Stomach (tissue), 9 donors: ENCODE data around the gene CCDC91. TPM values are rescaled to one million over a fixed set of nuclear protein-coding genes. Genes with fewer than 3 reads are reported as not detected.

Experiments used
- DNase-seq, 2 donors: peaks; one replicate each; pipeline versions ENCODE4 v3.0.0 to v3.0.0-alpha.2; 2013 to 2019
- H3K27ac ChIP-seq, 5 donors: fragments of 200-600 bp in 4 of 5; sonication (generic) in 4 of 5; one replicate each; pipeline ENCODE4 v1.5.1; 2013 to 2019; ENCODE audit warnings: mild to moderate bottlenecking in 1 of 5, moderate library complexity in 1 of 5
- H3K27me3 ChIP-seq, 3 donors: fragments of 200-600 bp; sonication (generic); one replicate each; pipeline ENCODE4 v1.5.1; 2017 to 2019; ENCODE audit warnings: mixed run types in 1 of 3
- H3K36me3 ChIP-seq, 4 donors: fragments of 200-600 bp; sonication (generic); 1 replicate in 3 of 4; 2 replicates in 1 of 4; pipeline ENCODE4 v1.5.1; 2016 to 2019
- H3K4me1 ChIP-seq, 4 donors: fragments of 200-600 bp; sonication (generic); one replicate each; pipeline ENCODE4 v1.5.1; 2016 to 2019
- H3K4me3 ChIP-seq, 4 donors: fragments of 200-600 bp; sonication (generic) in 3 of 4; one replicate each; pipeline ENCODE4 v1.5.1; 2016 to 2019; ENCODE audit warnings: mild to moderate bottlenecking in 1 of 4
- H3K9me3 ChIP-seq, 4 donors: fragments of 200-600 bp; sonication (generic); one replicate each; pipeline ENCODE4 v1.5.1; 2016 to 2019
- CTCF ChIP-seq, 7 experiments: fragments of 450-650 bp in 4 of 7; fragments of 200-600 bp in 3 of 7; sonication (generic) in 3 of 7; IDR thresholded peaks; one replicate each; pipeline ENCODE4 v1.5.1; 2016 to 2019; ENCODE audit warnings: antibody characterized with exemption in 7 of 7, control low read depth in 2 of 7, mild to moderate bottlenecking in 1 of 7
- EP300 ChIP-seq: sonication (generic); formaldehyde crosslinking; IDR thresholded peaks from one replicate; pipeline ENCODE4 v1.6.1; 2017; ENCODE audit warnings: antibody characterized with exemption
- POLR2A ChIP-seq, 4 donors: fragments of 450-650 bp; IDR thresholded peaks; one replicate each; pipeline ENCODE4 v1.6.1; 2016; ENCODE audit warnings: antibody characterized with exemption in 4 of 4, control low read depth in 2 of 4, mild to moderate bottlenecking in 1 of 4, moderate library complexity in 1 of 4
- POLR2AphosphoS5 ChIP-seq, 3 donors: sonication (generic); formaldehyde crosslinking; IDR thresholded peaks; one replicate each; pipeline ENCODE4 v1.6.1; 2016; ENCODE audit warnings: antibody characterized with exemption in 3 of 3
- WGBS, 5 donors: extraction: QIAGEN DNeasy Blood & Tissue Kit in 3 of 5; methylation state at CpG; one replicate each; pipeline versions ENCODE4 v1.1.5 to v1.1.7; 2013 to 2018; 5-methylcytosine and 5-hydroxymethylcytosine counted together
- intact Hi-C: fragments of 100-400 bp; cut with DNase I; formaldehyde crosslinking; loops from one replicate; pipeline ENCODE4 v1.15.1; 2023; ENCODE audit warnings: low total_unique reads
- polyA plus RNA-seq, 3 donors: library from polyadenylated mRNA; stranded (reverse); fragments of 200-250 nt; gene quantifications; one replicate each; pipeline ENCODE4 v1.2.3, GENCODE V29; 2013
- total RNA-seq, 5 donors: library from RNA; depleted of rRNA; stranded (reverse); fragments of >200 nt; gene quantifications; one replicate each; pipeline versions ENCODE4 v1.1.0 to v1.2.3, GENCODE V29; 2014 to 2016
- donor health status: healthy with polysubstance abuse.
- donor health status: Bipolar disorder and iron deficiency.
- donor health status: healthy.

The CCDC91 gene
- total and polyA plus RNA-seq, 8 donors: 9.9 to 69.6 (median 34.4) TPM

GRCh38 chr12:28217805-28218204 lies 27.5 kb downstream of the CCDC91 start:
- Histone ChIP-seq H3K4me3 (no peak overlapping the region), H3K27me3 (no peaks in the 10 kb centered on the region), H3K27ac (no peak overlapping the region), H3K36me3 (no peaks in the 10 kb centered on the region), H3K4me1 (peaks cover 0 to 7% (median 6%) of the 10 kb centered on the region in 4 donors), H3K9me3 (peaks cover 0 to 15% (median 0%) of the 10 kb centered on the region in 4 donors)
- TF ChIP-seq POLR2A (IDR thresholded peaks at IDR 0.05): no peak
- no peak for TF ChIP-seq CTCF (IDR thresholded peaks at IDR 0.05)
- TF ChIP-seq POLR2AphosphoS5 (IDR thresholded peaks at IDR 0.05): no peak
- TF ChIP-seq EP300: no peak
- 83 to 91% (median 89%) methylated on average over 2 of the region's 2 CpGs for WGBS, 5 donors
- intact Hi-C loops: no loop called here
- DNase-seq: no peak

GRCh38 chr12:28218875-28219274 lies 28.6 kb downstream of the CCDC91 start:
- TF ChIP-seq EP300: no peak
- no peak for TF ChIP-seq POLR2A (IDR thresholded peaks at IDR 0.05)
- TF ChIP-seq POLR2AphosphoS5 (IDR thresholded peaks at IDR 0.05): no peak
- no peak for TF ChIP-seq CTCF (IDR thresholded peaks at IDR 0.05)
- intact Hi-C loops: no loop called here
- H3K4me1 ChIP-seq: peaks cover 0 to 16% (median 12%) of the 10 kb centered on the region in 4 donors
- DNase-seq: no peak
- H3K27ac ChIP-seq: no peak overlapping the region
- H3K36me3 ChIP-seq: no peaks in the 10 kb centered on the region
- WGBS, 5 donors: 43 to 98% (median 92%) methylated on average over 1 of the region's 1 CpG
- H3K4me3 ChIP-seq: no peak overlapping the region
- no peaks in the 10 kb centered on the region for H3K27me3 ChIP-seq
- peaks cover 0 to 15% (median 0%) of the 10 kb centered on the region in 4 donors for H3K9me3 ChIP-seq

- Histone ChIP-seq H3K9me3 (peaks cover 0 to 15% (median 0%) of the 10 kb centered on the region in 4 donors), H3K27ac (no peak overlapping the region), H3K27me3 (no peaks in the 10 kb centered on the region), H3K36me3 (no peaks in the 10 kb centered on the region), H3K4me1 (peaks cover 0 to 16% (median 12%) of the 10 kb centered on the region in 4 donors), H3K4me3 (no peak overlapping the region)
- intact Hi-C loops: no loop called here
- no peak for DNase-seq
- no peak for TF ChIP-seq POLR2A (IDR thresholded peaks at IDR 0.05)
- no peak for TF ChIP-seq EP300
- no peak for TF ChIP-seq POLR2AphosphoS5 (IDR thresholded peaks at IDR 0.05)
- TF ChIP-seq CTCF (IDR thresholded peaks at IDR 0.05): no peak
Observed at GRCh38 chr12:28219827-28220226, 29.6 kb downstream of the CCDC91 start.

- Histone ChIP-seq H3K27me3 (no peaks in the 10 kb centered on the region), H3K4me3 (no peak overlapping the region), H3K9me3 (peaks cover 0 to 15% (median 0%) of the 10 kb centered on the region in 4 donors), H3K4me1 (peaks cover 0 to 16% (median 12%) of the 10 kb centered on the region in 4 donors), H3K27ac (no peak overlapping the region), H3K36me3 (no peaks in the 10 kb centered on the region)
- WGBS, 5 donors: 86 to 91% (median 87%) methylated on average over 2 of the region's 2 CpGs
- no peak for DNase-seq
- TF ChIP-seq CTCF (IDR thresholded peaks at IDR 0.05): no peak
- TF ChIP-seq EP300: no peak
- no peak for TF ChIP-seq POLR2A (IDR thresholded peaks at IDR 0.05)
- intact Hi-C loops: no loop called here
Observed at GRCh38 chr12:28222081-28222700, 31.9 kb downstream of the CCDC91 start.
